Hepatocyte (in vitro differentiated cells): ENCODE results near the gene DHRS7B. TPM values are rescaled to one million over a fixed set of nuclear protein-coding genes. Genes with fewer than 3 reads are reported as not detected.
"Not testable (repeated sequence)": the region's sequence is repeated elsewhere in the genome, so short reads cannot be mapped to it uniquely, and the experiment has no call there.

Source experiments
- DNase-seq: peaks from one replicate; pipeline ENCODE4 v3.0.0-alpha.2; 2016; ENCODE audit warnings: low spot score
- H2AFZ ChIP-seq: fragments of 200-600 bp; sonication (generic); 2 replicates; pipeline ENCODE4 v1.6.0; 2016; ENCODE audit warnings: antibody characterized with exemption, mild to moderate bottlenecking
- H3K27ac ChIP-seq: fragments of 200-600 bp; sonication (generic); 2 replicates; pipeline ENCODE4 v1.5.1; 2016; ENCODE audit warnings: mild to moderate bottlenecking
- H3K27me3 ChIP-seq: fragments of 200-600 bp; sonication (generic); 2 replicates; pipeline ENCODE4 v1.6.1; 2016
- H3K36me3 ChIP-seq: fragments of 200-600 bp; sonication (generic); replicated peaks from 2 replicates; pipeline ENCODE4 v1.5.1; 2016; ENCODE audit warnings: low read depth; ENCODE audit not compliant: insufficient read depth
- H3K4me1 ChIP-seq: fragments of 200-600 bp; sonication (generic); 2 replicates; pipeline ENCODE4 v1.5.1; 2016; ENCODE audit warnings: mild to moderate bottlenecking, moderate library complexity; ENCODE audit not compliant: insufficient read depth
- H3K4me2 ChIP-seq: fragments of 200-600 bp; sonication (generic); 2 replicates; pipeline ENCODE4 v1.6.0; 2016
- H3K4me3 ChIP-seq: fragments of 200-600 bp; sonication (generic); 2 replicates; pipeline ENCODE4 v1.5.1; 2016; ENCODE audit warnings: mild to moderate bottlenecking
- H3K79me2 ChIP-seq: fragments of 200-600 bp; sonication (generic); 2 replicates; pipeline ENCODE4 v1.6.0; 2017; ENCODE audit warnings: mild to moderate bottlenecking
- H3K9me2 ChIP-seq: fragments of 200-600 bp; sonication (generic); replicated peaks from 2 replicates; pipeline ENCODE4 v1.6.0; 2017; ENCODE audit warnings: mild to moderate bottlenecking; ENCODE audit not compliant: insufficient read depth
- H3K9me3 ChIP-seq: fragments of 200-600 bp; sonication (generic); 2 replicates; pipeline ENCODE4 v1.5.1; 2016; ENCODE audit warnings: low read depth, mild to moderate bottlenecking
- H4K20me1 ChIP-seq: fragments of 200-600 bp; sonication (generic); 2 replicates; pipeline ENCODE4 v1.6.0; 2016; ENCODE audit warnings: mild to moderate bottlenecking; ENCODE audit not compliant: insufficient read depth, poor library complexity, severe bottlenecking
- CTCF ChIP-seq: fragments of 200-600 bp; sonication (generic); IDR thresholded peaks from 2 replicates; pipeline ENCODE4 v1.5.1; 2016; ENCODE audit warnings: antibody characterized with exemption, mild to moderate bottlenecking; ENCODE audit not compliant: poor library complexity
- EZH2 ChIP-seq: fragments of 200-600 bp; sonication (generic); IDR thresholded peaks from 2 replicates; pipeline ENCODE4 v1.6.1; 2016; ENCODE audit warnings: antibody characterized with exemption, mild to moderate bottlenecking, borderline replicate concordance
- EZH2phosphoT487 ChIP-seq: fragments of 200-600 bp; sonication (generic); IDR thresholded peaks from one replicate; pipeline ENCODE4 v1.6.1; 2018; ENCODE audit warnings: antibody characterized with exemption, mild to moderate bottlenecking, low read depth, moderate library complexity; ENCODE audit not compliant: unreplicated experiment, severe bottlenecking
- WGBS: methylation state at CpG from one replicate; pipeline ENCODE4 v1.1.6; 2016; ENCODE audit warnings: low lambda C conversion rate; ENCODE audit errors: missing lambda C conversion rate; 5-methylcytosine and 5-hydroxymethylcytosine counted together
- polyA plus RNA-seq: library from polyadenylated mRNA; unstranded; fragments of >200 nt; fragmentation: Nextera tagmentation; extraction: Ambion mirVana; gene quantifications from 2 replicates; pipeline ENCODE4 v1.2.1, GENCODE V29; 2016
- total RNA-seq: library from RNA; depleted of rRNA; stranded (reverse); fragments of >200 nt; gene quantifications from 2 replicates; pipeline ENCODE4 v1.2.3, GENCODE V29; 2014

DHRS7B gene
- total and polyA plus RNA-seq, 2 experiments from 2014 or later: 34.6 to 46.2 TPM

DNA sequence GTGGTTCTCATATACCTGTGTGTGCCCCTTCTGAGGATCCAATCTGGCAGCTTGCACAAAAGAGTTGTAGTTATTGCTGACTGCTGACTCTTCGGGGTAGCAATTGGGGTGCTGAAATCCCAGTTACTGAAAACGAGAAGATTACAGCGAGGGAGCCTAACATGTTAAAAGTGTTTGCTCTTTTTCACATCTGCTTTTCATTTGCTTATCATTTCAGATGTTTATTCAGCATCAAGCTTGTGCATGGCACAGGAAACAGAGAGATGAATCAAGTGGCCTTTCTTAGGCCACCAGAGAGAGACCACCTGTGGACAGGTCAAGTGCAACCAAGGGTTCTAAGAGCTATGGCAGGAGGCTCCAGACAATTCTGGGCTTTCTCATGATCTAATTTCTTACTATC lies 16.9 kb downstream of the DHRS7B start:
- Histone ChIP-seq H3K27me3 (no peaks in the 10 kb centered on the region), H2AFZ (no peak overlapping the region), H3K9me2 (no peaks in the 10 kb centered on the region), H3K9me3 (peaks cover 4% of the 10 kb centered on the region), H3K4me3 (no peak overlapping the region), H3K4me1 (no peaks in the 10 kb centered on the region), H3K79me2 (no peaks in the 10 kb centered on the region), H3K4me2 (no peak overlapping the region), H3K27ac (no peak overlapping the region), H3K36me3 (no peaks in the 10 kb centered on the region), H4K20me1 (no peaks in the 10 kb centered on the region)
- WGBS: 87% methylated on average over 3 of the region's 3 CpGs
- no peak for DNase-seq
- TF ChIP-seq CTCF (no peak), EZH2phosphoT487 (no peak), EZH2 (no peak)

DNA sequence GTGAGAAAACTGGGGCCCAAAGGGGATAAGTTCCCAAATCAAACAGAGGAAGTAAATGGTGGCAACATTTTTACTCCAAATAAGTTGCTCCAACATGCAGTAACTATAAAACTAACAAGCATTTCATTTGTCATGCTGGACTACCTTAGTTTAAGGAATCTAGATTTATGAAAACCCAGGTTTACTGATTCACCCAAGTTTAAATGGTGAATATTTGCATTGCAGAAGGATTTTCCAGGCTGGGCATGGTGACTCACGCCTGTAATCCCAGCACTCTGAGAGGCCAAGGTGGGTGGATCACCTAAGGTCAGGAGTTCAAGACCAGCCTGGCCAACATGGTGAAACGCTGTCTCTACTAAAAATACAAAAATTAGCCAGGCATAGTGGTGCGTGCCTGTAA lies 17.5 kb downstream of the DHRS7B start:
- H3K4me3 ChIP-seq, H3K4me2 ChIP-seq, H3K27me3 ChIP-seq, H2AFZ ChIP-seq, DNase-seq, H3K9me2 ChIP-seq, H3K27ac ChIP-seq, H3K9me3 ChIP-seq, H3K36me3 ChIP-seq, H3K79me2 ChIP-seq, H3K4me1 ChIP-seq, H4K20me1 ChIP-seq: not testable (repeated sequence)
- WGBS: 59% methylated on average over 3 of the region's 3 CpGs

- Histone ChIP-seq H3K4me3 (no peak overlapping the region), H3K4me2 (no peak overlapping the region), H3K9me3 (peaks cover 7% of the 10 kb centered on the region), H2AFZ (no peak overlapping the region), H4K20me1 (no peaks in the 10 kb centered on the region), H3K27me3 (no peaks in the 10 kb centered on the region), H3K9me2 (no peaks in the 10 kb centered on the region), H3K27ac (no peak overlapping the region), H3K79me2 (no peaks in the 10 kb centered on the region), H3K4me1 (no peaks in the 10 kb centered on the region), H3K36me3 (no peaks in the 10 kb centered on the region)
- WGBS: 98% methylated on average over 3 of the region's 3 CpGs
- TF ChIP-seq EZH2phosphoT487 (no peak), CTCF (no peak), EZH2 (no peak)
- no peak for DNase-seq
Measured at GRCh38 chr17:21146362-21147015, 19.7 kb downstream of the DHRS7B start.

DNA sequence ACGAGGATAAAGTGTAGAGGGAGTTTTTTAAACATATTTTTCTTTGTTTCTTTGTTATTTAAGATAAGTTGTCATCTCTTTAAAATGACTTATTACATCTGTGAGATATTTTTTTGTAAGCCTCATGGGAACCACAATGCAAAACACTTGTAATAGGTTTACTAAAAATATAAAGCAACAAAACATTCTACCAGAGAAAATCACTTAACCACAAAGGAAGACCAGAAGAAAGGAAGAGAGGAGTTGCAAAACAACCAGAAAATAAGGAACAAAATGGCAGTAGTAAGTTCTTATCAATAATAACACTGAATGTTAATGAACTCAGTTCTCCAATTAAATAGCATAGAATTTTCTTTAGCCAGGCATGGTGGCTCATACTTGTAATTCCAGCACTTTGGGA lies 22.9 kb downstream of the DHRS7B start:
- Histone ChIP-seq H3K9me3 (peaks cover 7% of the 10 kb centered on the region), H4K20me1 (no peaks in the 10 kb centered on the region), H3K27me3 (no peaks in the 10 kb centered on the region), H3K4me2 (no peak overlapping the region), H3K79me2 (no peaks in the 10 kb centered on the region), H3K36me3 (no peaks in the 10 kb centered on the region), H3K4me1 (no peaks in the 10 kb centered on the region), H3K27ac (no peak overlapping the region), H3K4me3 (no peak overlapping the region), H3K9me2 (no peaks in the 10 kb centered on the region), H2AFZ (no peak overlapping the region)
- no peak for DNase-seq
- TF ChIP-seq CTCF (no peak), EZH2phosphoT487 (no peak), EZH2 (no peak)
- WGBS: 100% methylated on average over 1 of the region's 1 CpG
